DMS153 treated with DMSO at 0.1 percent for 48 hours (cell line): ENCODE measurements around the gene ASCL3.
"Not testable (repeated sequence)": the region's sequence is repeated elsewhere in the genome, so short reads cannot be mapped to it uniquely, and the experiment has no call there.

Experiments
- DNase-seq: peaks from one replicate; lab custom pipeline; 2025; ENCODE audit not compliant: unreplicated experiment; lab: John Stamatoyannopoulos, UW

ASCL3 gene

GRCh38 chr11:8948886-8949285 lies 6.1 kb upstream of the ASCL3 start:
- DNase-seq: no peak

GRCh38 chr11:8947230-8947943 lies 4.6 kb upstream of the ASCL3 start:
- no peak for DNase-seq

- no peak for DNase-seq
Observed at GRCh38 chr11:8941341-8942103, 1.3 kb downstream of the ASCL3 start.

GRCh38 chr11:8937659-8938058 lies 5.2 kb downstream of the ASCL3 start:
- no peak for DNase-seq

- DNase-seq: no peak
Observed at GRCh38 chr11:8937159-8937558, 5.7 kb downstream of the ASCL3 start.

- DNase-seq: not testable (repeated sequence)
Observed at GRCh38 chr11:8935789-8936188, 7.0 kb downstream of the ASCL3 start.

- no peak for DNase-seq
Observed at GRCh38 chr11:8934742-8935488, 7.9 kb downstream of the ASCL3 start.

- DNase-seq: no peak
Observed at GRCh38 chr11:8933931-8934330, 8.9 kb downstream of the ASCL3 start.

GRCh38 chr11:8932564-8933180 lies 10.1 kb downstream of the ASCL3 start, which contains the start of gene C11orf16:
Gene C11orf16, minus strand, starts transcription at chr11:8932947. Its CDS starts 639 bp downstream, at chr11:8932308.
- DNase-seq: peak; percentile 63

GRCh38 chr11:8930456-8931175 lies 12.2 kb downstream of the ASCL3 start:
- no peak for DNase-seq

GRCh38 chr11:8928981-8929615 lies 13.7 kb downstream of the ASCL3 start:
- no peak for DNase-seq

GRCh38 chr11:8928205-8928604 lies 14.6 kb downstream of the ASCL3 start:
- no peak for DNase-seq

GRCh38 chr11:8927233-8927632 lies 15.6 kb downstream of the ASCL3 start:
- DNase-seq: no peak

- no peak for DNase-seq
Observed at GRCh38 chr11:8926236-8926635, 16.6 kb downstream of the ASCL3 start.

GRCh38 chr11:8925711-8926110 lies 17.1 kb downstream of the ASCL3 start:
- DNase-seq: no peak

- no peak for DNase-seq
Observed at GRCh38 chr11:8922691-8923090, 20.1 kb downstream of the ASCL3 start.

- no peak for DNase-seq
Observed at GRCh38 chr11:8917157-8917825, 25.5 kb downstream of the ASCL3 start.

GRCh38 chr11:8914661-8915018 lies 28.2 kb downstream of the ASCL3 start:
- no peak for DNase-seq

- no peak for DNase-seq
Observed at GRCh38 chr11:8913961-8914660, 28.7 kb downstream of the ASCL3 start.
